Mononuclear cell (primary cell): ENCODE measurements around the gene PRKRA. TPM values are rescaled to one million over a fixed set of nuclear protein-coding genes. Genes with fewer than 3 reads are reported as not detected.

Source experiments
- H3K27me3 ChIP-seq: 2 replicates; pipeline ENCODE4 v1.6.0; 2011; ENCODE audit warnings: low read length, control low read depth; ENCODE audit not compliant: insufficient read depth
- H3K4me1 ChIP-seq: 2 replicates; pipeline ENCODE4 v1.5.1; 2011; ENCODE audit warnings: mild to moderate bottlenecking, low read length, control low read depth; ENCODE audit not compliant: insufficient read depth
- H3K4me3 ChIP-seq: 2 replicates; pipeline ENCODE4 v1.5.1; 2011; ENCODE audit warnings: mild to moderate bottlenecking, low read length, moderate library complexity
- H3K9me3 ChIP-seq: 2 replicates; pipeline ENCODE4 v1.5.1; 2011; ENCODE audit warnings: low read depth, mild to moderate bottlenecking, control low read depth, low read length
- total RNA-seq: library from RNA; depleted of rRNA; stranded (reverse); fragments of >200 nt; gene quantifications from one replicate; pipeline ENCODE4 v1.2.3, GENCODE V29; 2012

Gene PRKRA
- total RNA-seq: 89.5 TPM

DNA sequence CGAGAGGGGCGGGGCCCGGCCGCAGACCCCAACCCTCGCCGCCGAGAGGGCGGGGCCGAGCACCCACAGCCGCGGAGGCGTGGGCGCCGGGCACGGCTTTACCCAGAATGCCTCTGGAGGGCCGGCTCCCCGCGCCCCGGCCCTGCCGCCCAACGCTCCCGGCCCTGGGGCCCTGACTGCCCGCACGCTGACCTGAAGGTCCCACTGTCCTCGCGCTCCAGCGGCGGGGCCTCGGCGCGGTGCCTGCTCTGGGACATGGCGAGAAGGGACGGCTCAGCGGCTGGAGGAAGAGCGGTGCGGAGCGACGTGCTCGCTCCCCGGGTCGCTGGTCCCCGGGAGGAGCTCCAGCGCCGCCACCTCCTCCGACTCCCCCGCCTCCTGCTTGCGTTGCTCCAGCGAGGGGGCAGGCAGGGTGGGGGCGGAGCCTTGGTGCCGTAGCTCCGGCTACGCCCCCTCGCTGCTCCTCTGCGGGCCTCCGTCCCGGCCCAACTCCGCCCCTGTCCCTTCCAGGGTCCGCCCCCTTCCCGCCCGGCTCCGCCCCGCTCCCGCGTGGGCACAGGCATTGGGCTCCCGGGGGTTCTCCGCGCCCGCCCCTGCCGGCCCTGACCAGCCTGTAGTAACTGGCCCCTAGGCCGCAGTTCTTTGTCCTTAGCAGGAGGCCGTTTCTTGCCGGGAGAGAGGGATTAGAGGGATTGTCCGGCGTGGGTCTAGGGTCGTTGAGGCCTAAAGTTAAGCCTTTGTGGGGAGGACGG is at the start of gene PRKRA, which contains the start of gene PJVK:
Gene PRKRA (minus strand): TSS at position 402 of the 752 bp plus-strand sequence. CDS start 145 bp downstream, at position 257.
Gene PJVK (plus strand): TSS at position 605 of the 752 bp plus-strand sequence. CDS start 2,032 bp downstream, outside the sequence.
- Histone ChIP-seq H3K27me3 (no peaks in the 10 kb centered on the region), H3K4me1 (peaks cover 20% of the 10 kb centered on the region), H3K9me3 (no peaks in the 10 kb centered on the region), H3K4me3 (peak within 1 kb of the TSS; percentile 72)

- Histone ChIP-seq H3K9me3 (no peaks in the 10 kb centered on the region), H3K4me3 (no peak overlapping the region), H3K27me3 (no peaks in the 10 kb centered on the region), H3K4me1 (no peaks in the 10 kb centered on the region)
Observed at GRCh38 chr2:178499640-178500039, 48.7 kb upstream of the PRKRA start.

DNA sequence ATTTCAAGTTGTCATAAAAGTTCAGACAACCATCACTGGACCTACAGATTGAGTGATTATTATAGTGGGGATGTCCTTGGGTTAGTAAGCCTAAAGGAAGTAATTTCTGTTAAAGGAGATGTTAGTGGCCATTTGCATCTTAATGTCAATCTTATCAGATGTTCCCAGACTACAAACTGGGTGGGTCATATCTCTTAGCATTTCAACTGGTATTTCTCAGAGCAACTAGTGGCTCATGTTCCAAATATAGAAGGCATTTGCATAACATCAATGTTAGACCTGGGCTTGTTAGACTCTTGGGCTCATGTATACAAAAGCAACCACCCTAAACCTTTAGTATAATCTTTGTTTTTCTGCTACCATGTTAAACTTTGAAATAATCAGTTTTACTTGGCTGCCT is 47.2 kb upstream of the PRKRA start:
- no peaks in the 10 kb centered on the region for H3K27me3 ChIP-seq
- H3K4me3 ChIP-seq: no peak overlapping the region
- no peaks in the 10 kb centered on the region for H3K4me1 ChIP-seq
- no peaks in the 10 kb centered on the region for H3K9me3 ChIP-seq

DNA sequence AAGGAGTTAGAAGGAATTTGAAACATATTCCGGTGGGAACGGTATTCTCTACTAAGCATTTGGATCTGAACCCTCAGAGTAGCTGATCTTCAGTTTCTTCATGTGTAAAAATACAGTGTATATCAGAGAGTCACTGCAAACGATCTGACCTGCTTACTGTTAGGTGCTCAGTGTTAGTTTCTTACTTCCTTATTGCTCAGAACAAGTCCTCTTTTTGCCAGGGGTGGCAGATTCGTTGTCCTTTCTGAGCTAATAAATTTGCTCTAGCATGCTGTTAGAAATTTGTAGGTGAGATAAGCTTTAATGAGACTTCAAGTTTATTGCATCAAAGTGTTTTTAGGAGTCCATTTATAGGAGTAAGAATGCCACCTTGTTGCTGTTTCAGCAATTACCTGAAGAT is 45.1 kb upstream of the PRKRA start:
- no peaks in the 10 kb centered on the region for H3K9me3 ChIP-seq
- no peak overlapping the region for H3K4me3 ChIP-seq
- no peaks in the 10 kb centered on the region for H3K4me1 ChIP-seq
- no peaks in the 10 kb centered on the region for H3K27me3 ChIP-seq

DNA sequence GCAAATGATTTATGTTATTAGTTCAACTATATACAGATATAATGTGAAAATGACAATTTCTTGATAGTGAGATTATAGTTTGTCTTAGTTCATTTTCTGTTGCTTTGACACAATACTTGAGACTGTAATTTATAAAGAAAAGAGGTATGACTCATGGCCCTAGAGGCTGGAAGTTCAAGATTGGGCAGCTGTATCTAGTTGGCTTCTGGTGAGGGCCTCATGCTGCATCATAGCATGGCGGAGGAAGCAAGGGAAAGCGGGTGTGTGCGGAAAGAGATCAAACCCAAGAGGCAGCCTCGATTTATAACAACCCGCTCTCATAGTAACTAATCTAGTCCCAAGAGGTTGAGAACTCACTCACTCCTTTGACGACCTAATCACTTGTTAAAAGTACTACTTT is 40.6 kb upstream of the PRKRA start:
- Histone ChIP-seq H3K4me3 (no peak overlapping the region), H3K9me3 (no peaks in the 10 kb centered on the region), H3K27me3 (no peaks in the 10 kb centered on the region), H3K4me1 (no peaks in the 10 kb centered on the region)

DNA sequence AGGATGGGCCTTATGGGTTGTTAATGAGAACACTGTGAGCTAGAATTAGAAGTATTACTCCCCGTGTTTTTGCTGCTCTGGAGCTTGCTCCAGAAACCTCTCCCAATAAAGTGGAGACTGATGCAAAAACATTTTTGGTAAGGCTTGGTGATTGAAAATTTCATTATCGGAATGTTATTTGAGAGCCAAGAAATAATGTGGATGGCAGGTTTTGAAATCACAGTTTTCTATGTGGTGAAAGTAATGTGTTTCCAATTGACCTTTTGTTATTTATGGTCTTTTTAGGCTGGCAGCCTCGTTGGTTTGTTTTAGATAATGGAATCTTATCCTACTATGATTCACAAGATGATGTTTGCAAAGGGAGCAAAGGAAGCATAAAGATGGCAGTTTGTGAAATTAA is 34.4 kb upstream of the PRKRA start:
- H3K4me1 ChIP-seq: peaks cover 23% of the 10 kb centered on the region
- no peaks in the 10 kb centered on the region for H3K9me3 ChIP-seq
- no peaks in the 10 kb centered on the region for H3K27me3 ChIP-seq
- H3K4me3 ChIP-seq: no peak overlapping the region

GRCh38 chr2:178484245-178485041 is 33.5 kb upstream of the PRKRA start:
- H3K27me3 ChIP-seq: no peaks in the 10 kb centered on the region
- peaks cover 30% of the 10 kb centered on the region for H3K4me1 ChIP-seq
- H3K4me3 ChIP-seq: no peak overlapping the region
- H3K9me3 ChIP-seq: no peaks in the 10 kb centered on the region

DNA sequence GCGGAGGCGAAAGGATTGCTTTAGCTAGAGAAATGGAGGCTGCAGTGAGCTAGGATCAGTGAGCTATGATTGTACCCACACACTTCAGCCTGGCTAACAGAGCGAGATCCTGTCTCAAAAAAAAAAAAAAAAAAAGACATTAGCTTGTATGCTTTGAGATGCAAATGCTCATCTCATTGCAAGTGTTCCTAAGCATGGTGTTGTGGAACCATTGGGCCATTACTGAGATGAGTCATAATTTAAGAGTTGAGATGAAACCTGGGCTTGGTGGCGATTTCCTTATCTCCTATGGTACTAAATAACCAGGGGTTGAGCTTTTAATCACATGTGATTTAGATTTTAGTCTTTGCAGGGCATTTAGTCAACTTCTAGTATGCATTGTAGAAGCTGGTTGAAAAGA is 31.5 kb upstream of the PRKRA start:
- Histone ChIP-seq H3K4me1 (peaks cover 42% of the 10 kb centered on the region), H3K4me3 (no peak overlapping the region), H3K27me3 (no peaks in the 10 kb centered on the region), H3K9me3 (no peaks in the 10 kb centered on the region)

- H3K27me3 ChIP-seq: no peaks in the 10 kb centered on the region
- no peaks in the 10 kb centered on the region for H3K9me3 ChIP-seq
- H3K4me3 ChIP-seq: peak within 1 kb of the TSS; percentile 59
- H3K4me1 ChIP-seq: peaks cover 42% of the 10 kb centered on the region
Observed at GRCh38 chr2:178480227-178481181, 29.5 kb upstream of the PRKRA start, which contains the start of gene PLEKHA3. PLEKHA3 (plus strand) TSS chr2:178480457; CDS start chr2:178480870, 413 bp downstream.

DNA sequence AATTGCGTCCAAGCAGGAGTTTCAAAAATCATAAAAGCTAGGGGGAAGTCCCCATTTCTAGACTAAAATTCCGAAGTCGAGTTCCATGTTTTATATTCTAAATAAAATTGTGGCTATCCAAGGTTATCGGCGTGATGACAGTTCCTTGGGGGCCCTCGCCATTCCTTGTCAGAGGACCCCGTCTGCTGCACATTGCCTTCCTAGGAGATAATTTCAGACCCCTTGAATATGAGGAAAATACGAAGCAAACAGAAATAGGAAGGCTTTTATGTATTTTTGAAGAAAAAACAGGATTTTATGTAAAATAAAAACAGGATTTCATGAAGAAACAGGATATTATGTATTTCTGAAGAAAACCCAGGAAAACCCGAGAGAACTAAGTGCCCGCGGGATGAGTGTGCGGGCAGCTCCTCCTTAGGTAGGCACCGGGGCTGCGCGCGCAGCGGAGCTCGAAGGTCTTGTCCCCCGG is 28.8 kb upstream of the PRKRA start:
- peak overlapping the region; percentile 59 for H3K4me3 ChIP-seq
- H3K4me1 ChIP-seq: peaks cover 42% of the 10 kb centered on the region
- H3K27me3 ChIP-seq: no peaks in the 10 kb centered on the region
- no peaks in the 10 kb centered on the region for H3K9me3 ChIP-seq

GRCh38 chr2:178479275-178479616 is 28.3 kb upstream of the PRKRA start:
- Histone ChIP-seq H3K4me3 (peak overlapping the region; percentile 87), H3K4me1 (peaks cover 42% of the 10 kb centered on the region), H3K27me3 (no peaks in the 10 kb centered on the region), H3K9me3 (no peaks in the 10 kb centered on the region)

- H3K9me3 ChIP-seq: no peaks in the 10 kb centered on the region
- H3K4me1 ChIP-seq: peaks cover 42% of the 10 kb centered on the region
- peak within 1 kb of the TSS; percentile 87 for H3K4me3 ChIP-seq
- H3K27me3 ChIP-seq: no peaks in the 10 kb centered on the region
Observed at GRCh38 chr2:178478439-178479274, 27.7 kb upstream of the PRKRA start, which contains the start of gene FKBP7. FKBP7 (minus strand) TSS chr2:178478600; CDS start chr2:178478499, 101 bp downstream.

DNA sequence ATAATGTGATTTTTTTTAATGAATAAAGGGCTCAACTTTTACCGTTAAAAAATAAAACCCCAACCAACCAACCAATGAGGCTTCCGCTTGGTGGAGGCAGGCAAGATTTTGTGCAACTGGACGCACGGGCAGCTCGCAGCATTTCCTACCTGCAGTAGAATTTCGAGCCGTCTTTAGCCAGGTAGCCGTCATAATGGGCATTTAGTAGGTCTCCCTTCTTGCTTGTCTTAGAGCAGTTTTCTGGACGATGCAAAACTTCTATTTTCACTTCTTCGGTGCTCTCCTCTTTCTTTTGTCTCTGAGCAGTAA is 27.1 kb upstream of the PRKRA start:
- Histone ChIP-seq H3K27me3 (no peaks in the 10 kb centered on the region), H3K4me3 (peak overlapping the region; percentile 87), H3K4me1 (peaks cover 41% of the 10 kb centered on the region), H3K9me3 (no peaks in the 10 kb centered on the region)
